Measurements from ENCODE around the gene TENM4. TPM values are rescaled to one million over a fixed set of nuclear protein-coding genes. Genes with fewer than 3 reads are reported as not detected.

Gene TENM4
- polyA plus RNA-seq, 1 of the 3 experiments (the other 2 are of a cell fraction) = 16.7 TPM

DNA sequence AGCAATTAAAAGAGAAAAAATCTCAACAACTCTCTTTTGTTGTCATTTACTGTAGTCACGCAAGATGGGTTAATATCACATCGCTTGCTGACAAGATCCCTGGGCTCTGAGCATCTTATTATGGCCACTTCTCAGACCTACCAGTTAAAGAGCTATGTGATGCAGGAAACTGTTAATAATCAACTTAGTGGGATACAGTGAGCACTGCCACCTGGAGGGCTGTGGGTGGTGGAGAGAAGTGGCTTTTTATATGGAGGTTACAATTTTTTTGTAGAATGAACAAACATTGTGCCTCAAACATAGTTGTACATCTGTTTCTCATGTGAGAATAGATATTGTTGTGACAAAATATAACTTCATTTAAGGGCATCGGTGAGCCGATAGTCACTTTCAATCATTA is 181.0 kb downstream of the TENM4 start:
- no peaks in the 10 kb centered on the region for H3K79me2 ChIP-seq (ENCODE audit: insufficient read depth)
- no peaks in the 10 kb centered on the region for H3K27me3 ChIP-seq (ENCODE audit: insufficient read depth)
- no peaks in the 10 kb centered on the region for H3K36me3 ChIP-seq (replicated peaks in 1 of 2; ENCODE audit: control insufficient read depth in 1 of 2, insufficient read depth in 2 of 2, low read length in 1 of 2)
- H3K4me1 ChIP-seq (ENCODE audit: control insufficient read depth in 1 of 2, insufficient read depth in 2 of 2, low read depth in 1 of 2, low read length in 1 of 2) = peaks cover 0 to 8% of the 10 kb centered on the region in 2 experiments; a peak in 1 of 4 replicates
- H3K9me2 ChIP-seq = no peaks in the 10 kb centered on the region
- TF ChIP-seq RAD21 (IDR thresholded peaks at IDR 0.05; ENCODE audit: low read length) = peak; percentile 37
- no peak for TF ChIP-seq GATA2 (CRISPR knock-in tag; IDR thresholded peaks at IDR 0.05)
- TF ChIP-seq SMC3 (IDR thresholded peaks at IDR 0.05; ENCODE audit: low read depth, low read length) = 0 out of 2 replicates have a peak, but pooled peaks have one; percentile 7
- TF ChIP-seq CTCF (IDR thresholded peaks at IDR 0.05) = peak; percentile 41
- no peak for TF ChIP-seq USF1 (IDR thresholded peaks at IDR 0.05; ENCODE audit: borderline replicate concordance, low read depth)
- 80% methylated on average over 4 of the region's 4 CpGs for WGBS (ENCODE audit: low lambda C conversion rate)
- CTCF ChIA-PET = no interaction called here
- H3K27ac ChIP-seq (ENCODE audit: low read depth in 2 of 2, low read length in 1 of 2) = no peak overlapping the region
- no peak overlapping the region for H2AFZ ChIP-seq (ENCODE audit: low read depth)
- no peak overlapping the region for H3K4me2 ChIP-seq
- no peaks in the 10 kb centered on the region for H4K20me1 ChIP-seq (ENCODE audit: insufficient read depth)
- POLR2A ChIA-PET = no interaction called here
- H3F3A ChIP-seq (replicated peaks; ENCODE audit: insufficient read depth) = peaks cover 3% of the 10 kb centered on the region
- H3K4me3 ChIP-seq (ENCODE audit: low read depth in 2 of 2, low read length in 1 of 2) = no peak overlapping the region
- H3K9me3 ChIP-seq = no peaks in the 10 kb centered on the region
- no peak overlapping the region for H3K9ac ChIP-seq
- no peak for DNase-seq

DNA sequence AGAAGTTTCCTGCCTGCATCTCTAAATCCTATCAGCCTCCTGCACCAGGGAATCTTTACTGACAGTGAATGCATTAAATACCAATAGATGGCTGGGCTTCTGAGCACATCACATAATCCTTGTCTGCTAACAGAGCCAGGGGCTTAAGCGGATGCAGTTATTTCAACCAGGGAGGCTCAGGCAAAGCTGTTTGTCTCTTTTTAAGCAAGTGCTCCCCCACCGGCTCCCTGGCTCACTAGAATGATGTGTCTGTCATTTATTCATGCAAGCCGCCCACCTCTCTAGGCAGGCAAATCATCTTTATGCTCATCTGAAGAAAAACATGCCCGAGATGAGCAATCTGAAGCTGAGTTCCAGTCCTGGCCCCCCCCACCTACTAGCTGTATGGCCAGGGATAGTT is 182.3 kb downstream of the TENM4 start:
- no peaks in the 10 kb centered on the region for H3K9me3 ChIP-seq
- DNase-seq = no peak
- H4K20me1 ChIP-seq (ENCODE audit: insufficient read depth) = no peaks in the 10 kb centered on the region
- H3K9ac ChIP-seq = no peak overlapping the region
- 87% methylated on average over 4 of the region's 4 CpGs for WGBS (ENCODE audit: low lambda C conversion rate)
- H3F3A ChIP-seq (replicated peaks; ENCODE audit: insufficient read depth) = peaks cover 3% of the 10 kb centered on the region
- H3K36me3 ChIP-seq (replicated peaks in 1 of 2; ENCODE audit: control insufficient read depth in 1 of 2, insufficient read depth in 2 of 2, low read length in 1 of 2) = no peaks in the 10 kb centered on the region
- no peak overlapping the region for H3K27ac ChIP-seq (ENCODE audit: low read depth in 2 of 2, low read length in 1 of 2)
- TF ChIP-seq TEAD4 (IDR thresholded peaks at IDR 0.05; ENCODE audit: borderline replicate concordance, insufficient read depth) = no peak
- no peak for TF ChIP-seq SIN3A (IDR thresholded peaks at IDR 0.05; ENCODE audit: borderline replicate concordance, low read depth, low read length)
- no peak for TF ChIP-seq JUND (IDR thresholded peaks at IDR 0.05)
- no peak for TF ChIP-seq USF1 (IDR thresholded peaks at IDR 0.05; ENCODE audit: borderline replicate concordance, low read depth)
- TF ChIP-seq, protein P1, sequence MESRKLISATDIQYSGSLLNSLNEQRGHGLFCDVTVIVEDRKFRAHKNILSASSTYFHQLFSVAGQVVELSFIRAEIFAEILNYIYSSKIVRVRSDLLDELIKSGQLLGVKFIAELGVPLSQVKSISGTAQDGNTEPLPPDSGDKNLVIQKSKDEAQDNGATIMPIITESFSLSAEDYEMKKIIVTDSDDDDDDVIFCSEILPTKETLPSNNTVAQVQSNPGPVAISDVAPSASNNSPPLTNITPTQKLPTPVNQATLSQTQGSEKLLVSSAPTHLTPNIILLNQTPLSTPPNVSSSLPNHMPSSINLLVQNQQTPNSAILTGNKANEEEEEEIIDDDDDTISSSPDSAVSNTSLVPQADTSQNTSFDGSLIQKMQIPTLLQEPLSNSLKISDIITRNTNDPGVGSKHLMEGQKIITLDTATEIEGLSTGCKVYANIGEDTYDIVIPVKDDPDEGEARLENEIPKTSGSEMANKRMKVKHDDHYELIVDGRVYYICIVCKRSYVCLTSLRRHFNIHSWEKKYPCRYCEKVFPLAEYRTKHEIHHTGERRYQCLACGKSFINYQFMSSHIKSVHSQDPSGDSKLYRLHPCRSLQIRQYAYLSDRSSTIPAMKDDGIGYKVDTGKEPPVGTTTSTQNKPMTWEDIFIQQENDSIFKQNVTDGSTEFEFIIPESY (IDR thresholded peaks at IDR 0.05; ENCODE audit: borderline replicate concordance, low read depth) = no peak
- TF ChIP-seq RAD21 (IDR thresholded peaks at IDR 0.05; ENCODE audit: low read length) = no peak
- TF ChIP-seq MXI1 (IDR thresholded peaks at IDR 0.05; ENCODE audit: low read depth, low read length) = no peak
- H3K27me3 ChIP-seq (ENCODE audit: insufficient read depth) = no peaks in the 10 kb centered on the region
- H2AFZ ChIP-seq (ENCODE audit: low read depth) = no peak overlapping the region
- no peaks in the 10 kb centered on the region for H3K9me2 ChIP-seq
- no peak overlapping the region for H3K4me2 ChIP-seq
- no peak overlapping the region for H3K4me3 ChIP-seq (ENCODE audit: low read depth in 2 of 2, low read length in 1 of 2)
- ChIA-PET POLR2A (no interaction called here), CTCF (interaction anchor here (0.6 kb wide), 1 partner anchor 339 kb away, joined by 3 read pairs; no protein-coding TSS in a partner anchor)
- H3K4me1 ChIP-seq (ENCODE audit: control insufficient read depth in 1 of 2, insufficient read depth in 2 of 2, low read depth in 1 of 2, low read length in 1 of 2) = peaks cover 0 to 8% of the 10 kb centered on the region in 2 experiments; a peak in 1 of 4 replicates
- no peaks in the 10 kb centered on the region for H3K79me2 ChIP-seq (ENCODE audit: insufficient read depth)

Data from SK-N-SH (cell line).